Measurements from ENCODE around the gene SLC27A6.

The SLC27A6 gene

GRCh38 chr5:129063483-129064113, 98.3 kb downstream of the SLC27A6 start:
- FAIRE-seq, result no peak

- no peak for FAIRE-seq
Observed at GRCh38 chr5:129065721-129066120, 100.4 kb downstream of the SLC27A6 start.

GRCh38 chr5:129067745-129068144, 102.5 kb downstream of the SLC27A6 start:
- no peak for FAIRE-seq

GRCh38 chr5:129069292-129069691, 104.0 kb downstream of the SLC27A6 start:
- no peak for FAIRE-seq

GRCh38 chr5:129073111-129073510, 107.8 kb downstream of the SLC27A6 start:
- FAIRE-seq, result no peak

GRCh38 chr5:129074903-129075302, 109.6 kb downstream of the SLC27A6 start:
- FAIRE-seq, result no peak

- FAIRE-seq, result no peak
Observed at GRCh38 chr5:129077433-129078075, 112.3 kb downstream of the SLC27A6 start.

GRCh38 chr5:129078247-129078646, 113.0 kb downstream of the SLC27A6 start:
- FAIRE-seq, result no peak

- no peak for FAIRE-seq
Observed at GRCh38 chr5:129078660-129079059, 113.4 kb downstream of the SLC27A6 start.

GRCh38 chr5:129079496-129079895, 114.2 kb downstream of the SLC27A6 start:
- FAIRE-seq, result no peak

- FAIRE-seq, result no peak
Observed at GRCh38 chr5:129080766-129081165, 115.5 kb downstream of the SLC27A6 start.

- FAIRE-seq, result no peak
Observed at GRCh38 chr5:129082225-129083136, 117.2 kb downstream of the SLC27A6 start.
